Suppressor macrophage treated with lipopolysaccharide for 1 hour (primary cell): ENCODE measurements around the gene PTCHD4.

ENCODE experiments used
- DNase-seq, 3 donors: peaks; one replicate each; pipeline ENCODE4 v3.0.0-alpha.2; 2020 to 2022

PTCHD4 gene

GRCh38 chr6:48099713-48100587, 11.0 kb downstream of the PTCHD4 start:
- DNase-seq, result no peak

GRCh38 chr6:48098923-48099322, 12.1 kb downstream of the PTCHD4 start:
- no peak for DNase-seq

- no peak for DNase-seq
Observed at GRCh38 chr6:48092550-48093217, 18.3 kb downstream of the PTCHD4 start.

- peak in 1 of 3 donors; percentile 5 for DNase-seq
Observed at GRCh38 chr6:48090546-48090945, 20.5 kb downstream of the PTCHD4 start.

- DNase-seq, result peak in 1 of 3 donors; percentile 5
Observed at GRCh38 chr6:48087448-48087847, 23.5 kb downstream of the PTCHD4 start.

- DNase-seq, result no peak
Observed at GRCh38 chr6:48086187-48086586, 24.8 kb downstream of the PTCHD4 start.

GRCh38 chr6:48085131-48085741, 25.8 kb downstream of the PTCHD4 start:
- DNase-seq, result no peak

GRCh38 chr6:48084201-48084600, 26.8 kb downstream of the PTCHD4 start:
- peak in 2 of 3 donors; percentile 11 to 24 for DNase-seq

- DNase-seq, result no peak
Observed at GRCh38 chr6:48080227-48081009, 30.6 kb downstream of the PTCHD4 start.

GRCh38 chr6:48078120-48078519, 32.9 kb downstream of the PTCHD4 start:
- no peak for DNase-seq

- no peak for DNase-seq
Observed at GRCh38 chr6:48075181-48075580, 35.8 kb downstream of the PTCHD4 start.

- DNase-seq, result no peak
Observed at GRCh38 chr6:48073976-48074767, 36.8 kb downstream of the PTCHD4 start.

- DNase-seq, result no peak
Observed at GRCh38 chr6:48071833-48072232, 39.2 kb downstream of the PTCHD4 start.

- DNase-seq, result no peak
Observed at GRCh38 chr6:48069280-48069679, 41.7 kb downstream of the PTCHD4 start.

- no peak for DNase-seq
Observed at GRCh38 chr6:48068278-48069251, 42.4 kb downstream of the PTCHD4 start.

GRCh38 chr6:48067886-48068277, 43.1 kb downstream of the PTCHD4 start:
- no peak for DNase-seq

GRCh38 chr6:48067148-48067712, 43.8 kb downstream of the PTCHD4 start:
- no peak for DNase-seq

GRCh38 chr6:48061265-48061990, 49.6 kb downstream of the PTCHD4 start:
- no peak for DNase-seq
